Islet of Langerhans (tissue), 1 donor: ENCODE measurements around the gene SSBP2.

Source experiments
- FAIRE-seq: peaks from one replicate; lab custom pipeline; 2011; peaks lifted over from hg19 to GRCh38; lab: Jason Lieb, UNC

The SSBP2 gene

GRCh38 chr5:81371354-81371876 lies 379.5 kb downstream of the SSBP2 start:
- FAIRE-seq, result no peak

GRCh38 chr5:81370912-81371311 lies 380.0 kb downstream of the SSBP2 start:
- FAIRE-seq, result no peak

GRCh38 chr5:81365541-81365940 lies 385.4 kb downstream of the SSBP2 start:
- FAIRE-seq, result no peak

- peak; percentile 70 for FAIRE-seq
Observed at GRCh38 chr5:81363093-81363871, 387.6 kb downstream of the SSBP2 start.
